WERI-Rb-1 (cell line): Measurements from ENCODE around the gene ACR.

Experiments
- DNase-seq: peaks from one replicate; pipeline ENCODE4 v3.0.0-alpha.2; 2020
- H3K27ac ChIP-seq: fragments of 250-450 bp; sonication (Bioruptor Pico); 2 replicates; pipeline ENCODE4 v1.5.1; 2020; ENCODE audit warnings: mild to moderate bottlenecking, moderate library complexity
- H3K27me3 ChIP-seq: fragments of 250-450 bp; sonication (Bioruptor Pico); 2 replicates; pipeline ENCODE4 v1.5.1; 2021; ENCODE audit warnings: mild to moderate bottlenecking, low read depth, moderate library complexity; ENCODE audit not compliant: insufficient read depth, severe bottlenecking
- H3K36me3 ChIP-seq: fragments of 250-450 bp; sonication (Bioruptor Pico); 2 replicates; pipeline ENCODE4 v1.5.1; 2020; ENCODE audit warnings: mild to moderate bottlenecking, moderate library complexity
- H3K4me3 ChIP-seq: 2 replicates; pipeline ENCODE4 v1.5.1; 2011; ENCODE audit warnings: low read depth, mild to moderate bottlenecking, control low read depth, low read length
- H3K9me3 ChIP-seq: fragments of 250-450 bp; sonication (Bioruptor Pico); 2 replicates; pipeline ENCODE4 v1.5.1; 2021; ENCODE audit warnings: mild to moderate bottlenecking, moderate library complexity; ENCODE audit not compliant: severe bottlenecking
- CTCF ChIP-seq: IDR thresholded peaks from 2 replicates; pipeline ENCODE4 v1.5.1; 2011; ENCODE audit warnings: low read depth, mild to moderate bottlenecking, control low read depth, inconsistent platforms, low read length

ACR gene

GRCh38 chr22:50713571-50714056, 24.4 kb upstream of the ACR start:
- no peak for DNase-seq
- Histone ChIP-seq H3K36me3 (no peaks in the 10 kb centered on the region), H3K4me3 (no peak overlapping the region), H3K27me3 (no peaks in the 10 kb centered on the region), H3K27ac (no peak overlapping the region), H3K9me3 (no peaks in the 10 kb centered on the region)
- no peak for TF ChIP-seq CTCF

- Histone ChIP-seq H3K4me3 (no peak overlapping the region), H3K36me3 (no peaks in the 10 kb centered on the region), H3K9me3 (no peaks in the 10 kb centered on the region), H3K27me3 (no peaks in the 10 kb centered on the region), H3K27ac (no peak overlapping the region)
- DNase-seq: no peak
- TF ChIP-seq CTCF: no peak
Observed at GRCh38 chr22:50714150-50714549, 23.9 kb upstream of the ACR start.

GRCh38 chr22:50714631-50715179, 23.3 kb upstream of the ACR start:
- TF ChIP-seq CTCF: no peak
- no peaks in the 10 kb centered on the region for H3K9me3 ChIP-seq
- no peak for DNase-seq
- H3K4me3 ChIP-seq: no peak overlapping the region
- no peaks in the 10 kb centered on the region for H3K27me3 ChIP-seq
- H3K27ac ChIP-seq: no peak overlapping the region
- no peaks in the 10 kb centered on the region for H3K36me3 ChIP-seq

GRCh38 chr22:50715250-50715649, 22.8 kb upstream of the ACR start:
- no peak for DNase-seq
- Histone ChIP-seq H3K9me3 (no peaks in the 10 kb centered on the region), H3K27me3 (no peaks in the 10 kb centered on the region), H3K4me3 (no peak overlapping the region), H3K27ac (no peak overlapping the region), H3K36me3 (no peaks in the 10 kb centered on the region)
- TF ChIP-seq CTCF: no peak

- TF ChIP-seq CTCF: no peak
- Histone ChIP-seq H3K36me3 (no peaks in the 10 kb centered on the region), H3K27ac (no peak overlapping the region), H3K27me3 (no peaks in the 10 kb centered on the region), H3K9me3 (no peaks in the 10 kb centered on the region), H3K4me3 (no peak overlapping the region)
- peak; percentile 46 for DNase-seq
Observed at GRCh38 chr22:50715776-50716175, 22.2 kb upstream of the ACR start.
